ENCODE measurements around the gene IRX2. TPM values are rescaled to one million over a fixed set of nuclear protein-coding genes. Genes with fewer than 3 reads are reported as not detected.

Gene IRX2
- total RNA-seq, 1 experiment from 2014 or later, result not detected

GRCh38 chr5:2750026-2750757, 1.3 kb downstream of the IRX2 start:
- Histone ChIP-seq H3K79me2 (ENCODE audit: low read depth) (no peaks in the 10 kb centered on the region), H3F3A (ENCODE audit: insufficient read depth, low read depth) (no peaks in the 10 kb centered on the region; the same call in 1 of the 2 replicates), H3K9me2 (ENCODE audit: insufficient read depth) (no peaks in the 10 kb centered on the region), H3K4me1 (replicated peaks; ENCODE audit: insufficient read depth) (no peaks in the 10 kb centered on the region), H3K4me2 (no peak overlapping the region), H3K4me3 (no peak overlapping the region), H3K9me3 (ENCODE audit: insufficient read depth, low read depth) (peaks cover 10% of the 10 kb centered on the region), H3K27me3 (ENCODE audit: insufficient read depth, low read depth) (peaks cover 5% of the 10 kb centered on the region), H3K27ac (no peak overlapping the region), H4K20me1 (ENCODE audit: insufficient read depth) (no peaks in the 10 kb centered on the region), H3K36me3 (ENCODE audit: low read depth) (no peaks in the 10 kb centered on the region), H2AFZ (no peak overlapping the region)
- DNase-seq, result no peak
- CTCF ChIA-PET, result no interaction called here
- no peak for TF ChIP-seq EZH2 (IDR thresholded peaks at IDR 0.05; ENCODE audit: low read depth)
- TF ChIP-seq CTCF (conservative IDR thresholded peaks at IDR 0.05), result no peak
- intact Hi-C loops (cut with micrococcal nuclease; ENCODE audit: unreplicated experiment), result no loop called here
- POLR2A ChIA-PET (ENCODE audit: unreplicated experiment), result no interaction called here
- no TSS peak for BruUV-seq (replicated peaks)

GRCh38 chr5:2749514-2750025, 1.9 kb downstream of the IRX2 start:
- Histone ChIP-seq H3K79me2 (ENCODE audit: low read depth) (no peaks in the 10 kb centered on the region), H3F3A (ENCODE audit: insufficient read depth, low read depth) (no peaks in the 10 kb centered on the region; the same call in 1 of the 2 replicates), H3K4me3 (no peak overlapping the region), H3K4me1 (replicated peaks; ENCODE audit: insufficient read depth) (no peaks in the 10 kb centered on the region), H3K9me2 (ENCODE audit: insufficient read depth) (no peaks in the 10 kb centered on the region), H3K27ac (no peak overlapping the region), H3K36me3 (ENCODE audit: low read depth) (no peaks in the 10 kb centered on the region), H3K4me2 (no peak overlapping the region), H3K9me3 (ENCODE audit: insufficient read depth, low read depth) (peaks cover 10% of the 10 kb centered on the region), H4K20me1 (ENCODE audit: insufficient read depth) (no peaks in the 10 kb centered on the region), H2AFZ (no peak overlapping the region), H3K27me3 (ENCODE audit: insufficient read depth, low read depth) (peaks cover 11% of the 10 kb centered on the region)
- CTCF ChIA-PET, result no interaction called here
- TF ChIP-seq EZH2 (IDR thresholded peaks at IDR 0.05; ENCODE audit: low read depth), result no peak
- no peak for TF ChIP-seq CTCF (conservative IDR thresholded peaks at IDR 0.05)
- BruUV-seq (replicated peaks), result no TSS peak
- POLR2A ChIA-PET (ENCODE audit: unreplicated experiment), result no interaction called here
- intact Hi-C loops (cut with micrococcal nuclease; ENCODE audit: unreplicated experiment), result no loop called here
- no peak for DNase-seq

- Histone ChIP-seq H3F3A (ENCODE audit: insufficient read depth, low read depth) (no peaks in the 10 kb centered on the region; the same call in 1 of the 2 replicates), H3K27me3 (ENCODE audit: insufficient read depth, low read depth) (peaks cover 17% of the 10 kb centered on the region), H3K27ac (no peak overlapping the region), H3K9me3 (ENCODE audit: insufficient read depth, low read depth) (peaks cover 10% of the 10 kb centered on the region), H3K4me2 (no peak overlapping the region), H3K4me3 (no peak overlapping the region), H3K36me3 (ENCODE audit: low read depth) (no peaks in the 10 kb centered on the region), H3K9me2 (ENCODE audit: insufficient read depth) (no peaks in the 10 kb centered on the region), H3K79me2 (ENCODE audit: low read depth) (no peaks in the 10 kb centered on the region), H2AFZ (no peak overlapping the region), H3K4me1 (replicated peaks; ENCODE audit: insufficient read depth) (no peaks in the 10 kb centered on the region), H4K20me1 (ENCODE audit: insufficient read depth) (no peaks in the 10 kb centered on the region)
- no peak for TF ChIP-seq EZH2 (IDR thresholded peaks at IDR 0.05; ENCODE audit: low read depth)
- intact Hi-C loops (cut with micrococcal nuclease; ENCODE audit: unreplicated experiment), result no loop called here
- CTCF ChIA-PET, result no interaction called here
- no TSS peak for BruUV-seq (replicated peaks)
- POLR2A ChIA-PET (ENCODE audit: unreplicated experiment), result no interaction called here
- no peak for DNase-seq
These were observed 2.5 kb downstream of the IRX2 start for GRCh38 chr5:2748861-2749513.
